WTC11 (cell line): Measurements from ENCODE around the gene LY6G5B. TPM values are rescaled to one million over a fixed set of nuclear protein-coding genes. Genes with fewer than 3 reads are reported as not detected.

Experiments
- ATAC-seq: fragments of 200-7000 bp; cut with Tn5 transposase; 2 replicates; pipeline ENCODE4 v1.10.0; 2021; ENCODE audit warnings: mild to moderate bottlenecking, moderate library complexity
- CTCF ChIA-PET: fragments of 300-600 bp; sonication (Branson Sonifier 250); formaldehyde crosslinking; loops from one replicate; lab custom pipeline; 2021; ENCODE audit warnings: antibody characterized with exemption; lab: Charles Lee
- POLR2A ChIA-PET: fragments of 350-600 bp; sonication (Branson Sonifier 250); formaldehyde crosslinking; loops from one replicate; lab custom pipeline; 2021; ENCODE audit warnings: antibody characterized with exemption; lab: Charles Lee
- DNase-seq: peaks from one replicate; pipeline ENCODE4 v3.0.0; 2021; ENCODE audit warnings: low spot score
- H3K27ac Mint-ChIP-seq: 2 replicates; pipeline ENCODE4 v1.8.0; 2021; ENCODE audit warnings: mixed read lengths
- H3K27me3 Mint-ChIP-seq: 2 replicates; pipeline ENCODE4 v1.8.0; 2021; ENCODE audit warnings: low read depth, mild to moderate bottlenecking, moderate library complexity, mixed read lengths
- H3K36me3 Mint-ChIP-seq: 2 replicates; pipeline ENCODE4 v1.8.0; 2021; ENCODE audit warnings: mixed read lengths
- H3K4me1 Mint-ChIP-seq: 2 replicates; pipeline ENCODE4 v1.8.0; 2022; ENCODE audit warnings: mixed read lengths
- H3K4me3 Mint-ChIP-seq: 2 replicates; pipeline ENCODE4 v1.8.0; 2021; ENCODE audit warnings: mild to moderate bottlenecking, moderate library complexity, mixed read lengths
- H3K9me3 Mint-ChIP-seq: 2 replicates; pipeline ENCODE4 v1.8.0; 2021; ENCODE audit warnings: mixed read lengths
- ATF1 ChIP-seq: sonication (generic); formaldehyde crosslinking; IDR thresholded peaks from 2 replicates; pipeline ENCODE4 v1.8.1; 2023; ENCODE audit warnings: mild to moderate bottlenecking, moderate library complexity, missing genetic modification reagents
- CREM ChIP-seq: sonication (generic); formaldehyde crosslinking; IDR thresholded peaks from 2 replicates; pipeline ENCODE4 v1.8.1; 2022; ENCODE audit warnings: mild to moderate bottlenecking, missing genetic modification reagents, moderate library complexity
- FOXJ3 ChIP-seq: sonication (generic); formaldehyde crosslinking; IDR thresholded peaks from 2 replicates; pipeline ENCODE4 v1.9.0; 2021; ENCODE audit warnings: missing genetic modification reagents, mild to moderate bottlenecking, borderline replicate concordance
- FOXP1 ChIP-seq: sonication (generic); formaldehyde crosslinking; IDR thresholded peaks from 2 replicates; pipeline ENCODE4 v1.8.0; 2022; ENCODE audit warnings: missing genetic modification reagents, mild to moderate bottlenecking, moderate library complexity, borderline replicate concordance
- HMGXB4 ChIP-seq: sonication (generic); formaldehyde crosslinking; IDR thresholded peaks from 2 replicates; pipeline ENCODE4 v1.8.1; 2023; ENCODE audit warnings: mild to moderate bottlenecking, moderate library complexity, missing genetic modification reagents
- KAT7 ChIP-seq: sonication (generic); formaldehyde crosslinking; IDR thresholded peaks from 2 replicates; pipeline ENCODE4 v1.8.1; 2023; ENCODE audit warnings: missing genetic modification reagents, mild to moderate bottlenecking, borderline replicate concordance
- NR3C1 ChIP-seq: sonication (generic); formaldehyde crosslinking; conservative IDR thresholded peaks from 2 replicates; pipeline ENCODE4 v1.8.1; 2023; ENCODE audit warnings: low read depth, mild to moderate bottlenecking, missing genetic modification reagents
- RELA ChIP-seq: sonication (generic); formaldehyde crosslinking; IDR thresholded peaks from 2 replicates; pipeline ENCODE4 v1.8.1; 2022; ENCODE audit warnings: missing genetic modification reagents, mild to moderate bottlenecking, borderline replicate concordance
- SMAD3 ChIP-seq: sonication (generic); formaldehyde crosslinking; IDR thresholded peaks from 2 replicates; pipeline ENCODE4 v1.8.0; 2022; ENCODE audit warnings: missing genetic modification reagents, mild to moderate bottlenecking, borderline replicate concordance
- SOX15 ChIP-seq: fragments of 250-450 bp; sonication (Bioruptor Pico); IDR thresholded peaks from 2 replicates; pipeline ENCODE4 v1.9.0; 2021; ENCODE audit warnings: mild to moderate bottlenecking
- ZNF281 ChIP-seq: sonication (generic); formaldehyde crosslinking; IDR thresholded peaks from 2 replicates; pipeline ENCODE4 v1.8.0; 2023; ENCODE audit warnings: mild to moderate bottlenecking, missing genetic modification reagents
- ZNF423 ChIP-seq: fragments of 250-450 bp; sonication (Bioruptor Pico); IDR thresholded peaks from 2 replicates; pipeline ENCODE4 v2.1.2; 2022; ENCODE audit warnings: mild to moderate bottlenecking, moderate library complexity
- total RNA-seq: library from RNA; stranded (reverse); gene quantifications from 3 replicates; pipeline ENCODE4 v1.2.3, GENCODE V29; 2021
- TF ChIP-seq, protein P1 (sequence below): sonication (generic); formaldehyde crosslinking; IDR thresholded peaks from 2 replicates; pipeline ENCODE4 v1.8.1; 2022; ENCODE audit warnings: mild to moderate bottlenecking, moderate library complexity, missing genetic modification reagents
- TF ChIP-seq, protein P2 (sequence below): sonication (generic); formaldehyde crosslinking; IDR thresholded peaks from 2 replicates; pipeline ENCODE4 v1.8.0; 2022; ENCODE audit warnings: mild to moderate bottlenecking, missing genetic modification reagents
- TF ChIP-seq, protein P3 (sequence below): sonication (generic); formaldehyde crosslinking; IDR thresholded peaks from 2 replicates; pipeline ENCODE4 v1.8.1; 2022; ENCODE audit warnings: mild to moderate bottlenecking, missing genetic modification reagents, moderate library complexity, borderline replicate concordance
- TF ChIP-seq, protein P4 (sequence below): sonication (generic); formaldehyde crosslinking; IDR thresholded peaks from 2 replicates; pipeline ENCODE4 v1.8.1; 2023; ENCODE audit warnings: mild to moderate bottlenecking, missing genetic modification reagents, moderate library complexity

The LY6G5B gene
- total RNA-seq, 1 experiment from 2014 or later, result 15.7 TPM

- H3K27me3 Mint-ChIP-seq, result no peaks in the 10 kb centered on the region
- peaks cover 39% of the 10 kb centered on the region for H3K36me3 Mint-ChIP-seq
- peak overlapping the region; percentile 84 for H3K27ac Mint-ChIP-seq
- no peak for TF ChIP-seq ZNF281
- TF ChIP-seq, protein P1, sequence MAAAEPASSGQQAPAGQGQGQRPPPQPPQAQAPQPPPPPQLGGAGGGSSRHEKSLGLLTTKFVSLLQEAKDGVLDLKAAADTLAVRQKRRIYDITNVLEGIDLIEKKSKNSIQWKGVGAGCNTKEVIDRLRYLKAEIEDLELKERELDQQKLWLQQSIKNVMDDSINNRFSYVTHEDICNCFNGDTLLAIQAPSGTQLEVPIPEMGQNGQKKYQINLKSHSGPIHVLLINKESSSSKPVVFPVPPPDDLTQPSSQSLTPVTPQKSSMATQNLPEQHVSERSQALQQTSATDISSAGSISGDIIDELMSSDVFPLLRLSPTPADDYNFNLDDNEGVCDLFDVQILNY (CRISPR knock-in tag), result no peak
- TF ChIP-seq, protein P2, sequence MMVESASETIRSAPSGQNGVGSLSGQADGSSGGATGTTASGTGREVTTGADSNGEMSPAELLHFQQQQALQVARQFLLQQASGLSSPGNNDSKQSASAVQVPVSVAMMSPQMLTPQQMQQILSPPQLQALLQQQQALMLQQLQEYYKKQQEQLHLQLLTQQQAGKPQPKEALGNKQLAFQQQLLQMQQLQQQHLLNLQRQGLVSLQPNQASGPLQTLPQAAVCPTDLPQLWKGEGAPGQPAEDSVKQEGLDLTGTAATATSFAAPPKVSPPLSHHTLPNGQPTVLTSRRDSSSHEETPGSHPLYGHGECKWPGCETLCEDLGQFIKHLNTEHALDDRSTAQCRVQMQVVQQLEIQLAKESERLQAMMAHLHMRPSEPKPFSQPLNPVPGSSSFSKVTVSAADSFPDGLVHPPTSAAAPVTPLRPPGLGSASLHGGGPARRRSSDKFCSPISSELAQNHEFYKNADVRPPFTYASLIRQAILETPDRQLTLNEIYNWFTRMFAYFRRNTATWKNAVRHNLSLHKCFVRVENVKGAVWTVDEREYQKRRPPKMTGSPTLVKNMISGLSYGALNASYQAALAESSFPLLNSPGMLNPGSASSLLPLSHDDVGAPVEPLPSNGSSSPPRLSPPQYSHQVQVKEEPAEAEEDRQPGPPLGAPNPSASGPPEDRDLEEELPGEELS (CRISPR knock-in tag), result no peak
- no peak for TF ChIP-seq FOXJ3 (CRISPR knock-in tag)
- TF ChIP-seq FOXP1 (CRISPR knock-in tag), result no peak
- TF ChIP-seq SMAD3 (CRISPR knock-in tag), result no peak
- no peak for TF ChIP-seq HMGXB4 (CRISPR knock-in tag)
- TF ChIP-seq, protein P3, sequence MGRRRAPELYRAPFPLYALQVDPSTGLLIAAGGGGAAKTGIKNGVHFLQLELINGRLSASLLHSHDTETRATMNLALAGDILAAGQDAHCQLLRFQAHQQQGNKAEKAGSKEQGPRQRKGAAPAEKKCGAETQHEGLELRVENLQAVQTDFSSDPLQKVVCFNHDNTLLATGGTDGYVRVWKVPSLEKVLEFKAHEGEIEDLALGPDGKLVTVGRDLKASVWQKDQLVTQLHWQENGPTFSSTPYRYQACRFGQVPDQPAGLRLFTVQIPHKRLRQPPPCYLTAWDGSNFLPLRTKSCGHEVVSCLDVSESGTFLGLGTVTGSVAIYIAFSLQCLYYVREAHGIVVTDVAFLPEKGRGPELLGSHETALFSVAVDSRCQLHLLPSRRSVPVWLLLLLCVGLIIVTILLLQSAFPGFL, result no peak
- TF ChIP-seq RELA (CRISPR knock-in tag), result no peak
- TF ChIP-seq SOX15, result no peak
- no peak for TF ChIP-seq KAT7
- TF ChIP-seq ZNF423, result no peak
- TF ChIP-seq NR3C1 (CRISPR knock-in tag), result no peak
- TF ChIP-seq ATF1 (CRISPR knock-in tag), result no peak
- TF ChIP-seq, protein P4, sequence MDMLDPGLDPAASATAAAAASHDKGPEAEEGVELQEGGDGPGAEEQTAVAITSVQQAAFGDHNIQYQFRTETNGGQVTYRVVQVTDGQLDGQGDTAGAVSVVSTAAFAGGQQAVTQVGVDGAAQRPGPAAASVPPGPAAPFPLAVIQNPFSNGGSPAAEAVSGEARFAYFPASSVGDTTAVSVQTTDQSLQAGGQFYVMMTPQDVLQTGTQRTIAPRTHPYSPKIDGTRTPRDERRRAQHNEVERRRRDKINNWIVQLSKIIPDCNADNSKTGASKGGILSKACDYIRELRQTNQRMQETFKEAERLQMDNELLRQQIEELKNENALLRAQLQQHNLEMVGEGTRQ (CRISPR knock-in tag), result no peak
- no peak for TF ChIP-seq CREM (CRISPR knock-in tag)
- ATAC-seq (no peak), DNase-seq (no peak)
- H3K9me3 Mint-ChIP-seq, result no peaks in the 10 kb centered on the region
- H3K4me3 Mint-ChIP-seq, result peak overlapping the region; percentile 91
- POLR2A ChIA-PET, result interaction anchor here (0.5 to 1.5 kb wide), 3 partner anchors 27 to 491 kb away, joined by 3 to 4 read pairs (median 3); no protein-coding TSS in a partner anchor
- CTCF ChIA-PET, result interaction anchor here (0.7 to 1.1 kb wide), 2 partner anchors 65 to 107 kb away, joined by 4 to 6 read pairs; no protein-coding TSS in a partner anchor
- peaks cover 42% of the 10 kb centered on the region for H3K4me1 Mint-ChIP-seq
These were observed 6.4 kb upstream of the LY6G5B start for GRCh38 chr6:31663126-31663960.
